NOMO-1 (cell line): ENCODE results near the gene COPG2.
"Not testable (repeated sequence)": the region's sequence is repeated elsewhere in the genome, so short reads cannot be mapped to it uniquely, and the experiment has no call there.

Experiments
- DNase-seq, 2 experiments: peaks; one replicate each; lab custom pipeline; 2025; ENCODE audit not compliant: unreplicated experiment in 2 of 2; lab: John Stamatoyannopoulos, UW

The COPG2 gene

GRCh38 chr7:130512038-130512437 lies 156.5 kb downstream of the COPG2 start:
- not testable (repeated sequence) for DNase-seq

- no peak for DNase-seq
Measured at GRCh38 chr7:130506358-130506757, 162.2 kb downstream of the COPG2 start.

GRCh38 chr7:130505753-130506152 lies 162.8 kb downstream of the COPG2 start:
- DNase-seq: no peak

- DNase-seq: no peak
Measured at GRCh38 chr7:130500910-130501309, 167.6 kb downstream of the COPG2 start.

GRCh38 chr7:130500463-130500862 lies 168.1 kb downstream of the COPG2 start:
- DNase-seq: no peak

GRCh38 chr7:130494431-130494858 lies 174.1 kb downstream of the COPG2 start:
- DNase-seq: no peak

- DNase-seq: no peak
Measured at GRCh38 chr7:130493275-130493873, 175.2 kb downstream of the COPG2 start.

GRCh38 chr7:130492523-130493274 lies 175.8 kb downstream of the COPG2 start:
- DNase-seq: no peak

GRCh38 chr7:130491841-130492522 lies 176.6 kb downstream of the COPG2 start, which contains the start of gene MEST:
Gene MEST, plus strand, starts transcription at chr7:130492085. Its CDS starts 229 bp downstream, at chr7:130492314.
- DNase-seq: no peak

- DNase-seq: peak; percentile 24 to 30
Measured at GRCh38 chr7:130490888-130491804, 177.4 kb downstream of the COPG2 start.

GRCh38 chr7:130490311-130490791 lies 178.2 kb downstream of the COPG2 start:
- DNase-seq: no peak

- no peak for DNase-seq
Measured at GRCh38 chr7:130489140-130489983, 179.2 kb downstream of the COPG2 start.

GRCh38 chr7:130488392-130489139 lies 180.0 kb downstream of the COPG2 start:
- no peak for DNase-seq

- no peak for DNase-seq
Measured at GRCh38 chr7:130486954-130487436, 181.6 kb downstream of the COPG2 start.

GRCh38 chr7:130486114-130486953 lies 182.2 kb downstream of the COPG2 start:
- DNase-seq: peak; percentile 24 to 36

GRCh38 chr7:130485734-130486113 lies 182.8 kb downstream of the COPG2 start:
- no peak for DNase-seq

GRCh38 chr7:130483031-130483430 lies 185.5 kb downstream of the COPG2 start:
- DNase-seq: no peak

GRCh38 chr7:130481898-130482297 lies 186.7 kb downstream of the COPG2 start:
- DNase-seq: no peak
